ENCODE measurements around the gene RAB1B. TPM values are rescaled to one million over a fixed set of nuclear protein-coding genes. Genes with fewer than 3 reads are reported as not detected.

Gene RAB1B
- total RNA-seq, 1 experiment from 2014 or later: 380 TPM

DNA sequence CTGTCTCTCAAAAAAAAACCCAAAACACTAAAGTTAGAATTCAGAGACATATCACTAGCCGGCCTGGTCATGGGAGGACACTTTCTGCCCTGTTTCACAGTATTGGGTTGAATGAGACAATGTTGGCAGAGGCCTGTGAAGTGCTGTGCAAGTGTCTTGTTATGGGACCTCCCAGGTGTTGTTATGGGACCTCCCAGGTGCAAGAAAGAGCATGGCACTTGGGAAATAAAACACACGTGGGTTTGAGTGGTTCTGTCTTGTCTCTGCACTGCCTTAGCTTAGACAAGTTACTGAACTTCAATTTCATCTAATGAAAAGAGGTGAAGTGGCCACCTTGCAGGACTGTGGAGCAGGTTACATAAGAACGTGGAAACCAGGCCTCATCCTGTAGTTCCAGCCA, 28.9 kb upstream of the RAB1B start:
- intact Hi-C loops (cut with micrococcal nuclease): no loop called here
- H3K4me3 ChIP-seq (ENCODE audit: low read length): no peak overlapping the region
- no peak overlapping the region for H3K27ac ChIP-seq (ENCODE audit: low read length)
- no peaks in the 10 kb centered on the region for H3F3A ChIP-seq (ENCODE audit: low read length, unreplicated experiment)
- H3K27me3 ChIP-seq (ENCODE audit: low read length): no peaks in the 10 kb centered on the region
- H3K9me2 ChIP-seq (replicated peaks; ENCODE audit: low read length): no peaks in the 10 kb centered on the region
- H4K20me1 ChIP-seq (ENCODE audit: low read length): no peaks in the 10 kb centered on the region
- H3K9me3 ChIP-seq (ENCODE audit: low read length): no peaks in the 10 kb centered on the region
- no peak overlapping the region for H2AFZ ChIP-seq (ENCODE audit: low read length)
- TF ChIP-seq EZH2 (IDR thresholded peaks at IDR 0.05; ENCODE audit: low read length, unreplicated experiment) (no peak), EZH2phosphoT487 (IDR thresholded peaks at IDR 0.05; ENCODE audit: borderline replicate concordance, low read length) (no peak)
- TF ChIP-seq, protein P1, sequence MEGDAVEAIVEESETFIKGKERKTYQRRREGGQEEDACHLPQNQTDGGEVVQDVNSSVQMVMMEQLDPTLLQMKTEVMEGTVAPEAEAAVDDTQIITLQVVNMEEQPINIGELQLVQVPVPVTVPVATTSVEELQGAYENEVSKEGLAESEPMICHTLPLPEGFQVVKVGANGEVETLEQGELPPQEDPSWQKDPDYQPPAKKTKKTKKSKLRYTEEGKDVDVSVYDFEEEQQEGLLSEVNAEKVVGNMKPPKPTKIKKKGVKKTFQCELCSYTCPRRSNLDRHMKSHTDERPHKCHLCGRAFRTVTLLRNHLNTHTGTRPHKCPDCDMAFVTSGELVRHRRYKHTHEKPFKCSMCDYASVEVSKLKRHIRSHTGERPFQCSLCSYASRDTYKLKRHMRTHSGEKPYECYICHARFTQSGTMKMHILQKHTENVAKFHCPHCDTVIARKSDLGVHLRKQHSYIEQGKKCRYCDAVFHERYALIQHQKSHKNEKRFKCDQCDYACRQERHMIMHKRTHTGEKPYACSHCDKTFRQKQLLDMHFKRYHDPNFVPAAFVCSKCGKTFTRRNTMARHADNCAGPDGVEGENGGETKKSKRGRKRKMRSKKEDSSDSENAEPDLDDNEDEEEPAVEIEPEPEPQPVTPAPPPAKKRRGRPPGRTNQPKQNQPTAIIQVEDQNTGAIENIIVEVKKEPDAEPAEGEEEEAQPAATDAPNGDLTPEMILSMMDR (conservative IDR thresholded peaks at IDR 0.05; ENCODE audit: low read depth, low read length): no peak
- no peaks in the 10 kb centered on the region for H3K4me1 ChIP-seq (ENCODE audit: insufficient read depth, low read length)
- peaks cover 8% of the 10 kb centered on the region; the same call in 1 of the 2 replicates for H3K36me3 ChIP-seq (ENCODE audit: low read depth, low read length)
- ChIA-PET POLR2A (ENCODE audit: unreplicated experiment) (no interaction called here), CTCF (no interaction called here)
- H3K4me2 ChIP-seq (ENCODE audit: low read length): no peak overlapping the region
- no TSS peak for BruUV-seq (replicated peaks)
- DNase-seq: no peak
- H3K9ac ChIP-seq (ENCODE audit: low read length): no peak overlapping the region
- H3K79me2 ChIP-seq (ENCODE audit: low read length): no peaks in the 10 kb centered on the region
- no peak for ATAC-seq

DNA sequence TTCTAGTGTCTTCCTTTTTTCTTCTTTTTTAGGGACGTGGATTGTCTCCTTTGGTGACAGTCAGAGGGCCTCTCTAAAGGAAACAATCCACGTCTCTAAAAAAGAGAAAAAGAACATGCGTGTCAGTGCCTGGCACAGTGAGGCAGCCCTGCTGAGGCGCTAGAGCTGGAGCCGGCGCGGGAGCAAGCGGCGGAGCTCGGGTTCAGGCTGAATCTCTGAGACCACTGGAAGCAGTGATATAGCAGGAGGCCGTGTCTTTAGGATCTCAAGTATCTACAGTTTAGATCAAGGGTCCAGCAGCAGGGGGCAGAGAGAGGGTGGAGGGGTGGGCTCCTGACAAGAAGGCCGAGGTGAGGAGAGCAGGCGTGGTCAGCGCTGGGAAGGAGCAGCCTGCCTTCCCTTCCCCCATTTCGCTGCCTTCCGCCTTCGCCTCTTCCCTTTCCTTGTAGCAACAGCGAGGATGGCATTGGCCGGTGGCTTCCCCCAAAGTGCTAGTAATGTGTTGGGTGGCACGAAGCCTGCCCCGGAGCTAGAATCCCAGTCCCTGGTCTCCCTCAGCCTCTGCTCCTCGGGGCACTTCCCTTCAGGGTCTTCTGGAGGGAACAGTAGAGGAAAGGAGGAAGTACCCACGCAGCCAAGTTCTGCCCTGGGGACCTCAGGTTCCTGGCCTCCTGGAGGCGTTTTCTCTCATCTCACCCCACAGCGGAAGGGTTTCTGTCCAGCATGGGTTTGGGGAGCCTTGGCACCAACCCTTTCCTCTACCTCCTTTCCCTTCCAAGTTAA, 28.2 kb upstream of the RAB1B start:
- no peaks in the 10 kb centered on the region for H3K27me3 ChIP-seq (ENCODE audit: low read length)
- H3F3A ChIP-seq (ENCODE audit: low read length, unreplicated experiment): no peaks in the 10 kb centered on the region
- no TSS peak for BruUV-seq (replicated peaks)
- H3K27ac ChIP-seq (ENCODE audit: low read length): no peak overlapping the region
- H3K36me3 ChIP-seq (ENCODE audit: low read depth, low read length): peaks cover 8% of the 10 kb centered on the region; the same call in 1 of the 2 replicates
- H3K79me2 ChIP-seq (ENCODE audit: low read length): no peaks in the 10 kb centered on the region
- H3K4me1 ChIP-seq (ENCODE audit: insufficient read depth, low read length): no peaks in the 10 kb centered on the region
- ATAC-seq (no peak), DNase-seq (no peak)
- TF ChIP-seq, protein P1 (conservative IDR thresholded peaks at IDR 0.05; ENCODE audit: low read depth, low read length): no peak
- H3K4me3 ChIP-seq (ENCODE audit: low read length): no peak overlapping the region
- intact Hi-C loops (cut with micrococcal nuclease): no loop called here
- POLR2A ChIA-PET (ENCODE audit: unreplicated experiment): no interaction called here
- H4K20me1 ChIP-seq (ENCODE audit: low read length): no peaks in the 10 kb centered on the region
- H3K4me2 ChIP-seq (ENCODE audit: low read length): no peak overlapping the region
- no peaks in the 10 kb centered on the region for H3K9me2 ChIP-seq (replicated peaks; ENCODE audit: low read length)
- H2AFZ ChIP-seq (ENCODE audit: low read length): no peak overlapping the region
- no peaks in the 10 kb centered on the region for H3K9me3 ChIP-seq (ENCODE audit: low read length)
- CTCF ChIA-PET: no interaction called here
- H3K9ac ChIP-seq (ENCODE audit: low read length): no peak overlapping the region

DNA sequence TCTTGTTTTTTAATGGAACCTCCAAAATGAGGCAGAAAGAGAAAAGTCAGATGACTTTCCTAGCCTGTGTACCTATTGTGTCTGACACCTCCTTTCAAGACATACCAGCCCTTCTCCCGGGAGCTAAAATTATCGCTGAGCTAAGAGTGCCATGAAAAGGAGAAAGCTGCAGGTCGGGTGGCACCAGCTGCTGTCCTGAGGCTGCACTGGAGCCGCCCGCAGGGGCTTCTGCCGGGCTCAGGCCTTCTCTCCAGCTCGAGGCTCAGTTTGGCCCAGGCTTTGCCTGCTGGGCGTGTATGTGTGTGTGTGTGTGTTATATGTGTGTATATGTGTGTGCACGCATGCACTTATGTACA, 27.7 kb upstream of the RAB1B start:
- ChIA-PET POLR2A (ENCODE audit: unreplicated experiment) (no interaction called here), CTCF (no interaction called here)
- H3K27me3 ChIP-seq (ENCODE audit: low read length): no peaks in the 10 kb centered on the region
- H3K9me3 ChIP-seq (ENCODE audit: low read length): no peaks in the 10 kb centered on the region
- H2AFZ ChIP-seq (ENCODE audit: low read length): no peak overlapping the region
- no peaks in the 10 kb centered on the region for H3K9me2 ChIP-seq (replicated peaks; ENCODE audit: low read length)
- H3K9ac ChIP-seq (ENCODE audit: low read length): no peak overlapping the region
- no peaks in the 10 kb centered on the region for H3K79me2 ChIP-seq (ENCODE audit: low read length)
- H3K4me1 ChIP-seq (ENCODE audit: insufficient read depth, low read length): no peaks in the 10 kb centered on the region
- TF ChIP-seq, protein P1 (conservative IDR thresholded peaks at IDR 0.05; ENCODE audit: low read depth, low read length): no peak
- TF ChIP-seq EZH2phosphoT487 (IDR thresholded peaks at IDR 0.05; ENCODE audit: borderline replicate concordance, low read length): no peak
- TF ChIP-seq EZH2 (IDR thresholded peaks at IDR 0.05; ENCODE audit: low read length, unreplicated experiment): no peak
- BruUV-seq (replicated peaks): no TSS peak
- H3K4me2 ChIP-seq (ENCODE audit: low read length): no peak overlapping the region
- H3K4me3 ChIP-seq (ENCODE audit: low read length): no peak overlapping the region
- peaks cover 8% of the 10 kb centered on the region; the same call in 1 of the 2 replicates for H3K36me3 ChIP-seq (ENCODE audit: low read depth, low read length)
- no peaks in the 10 kb centered on the region for H3F3A ChIP-seq (ENCODE audit: low read length, unreplicated experiment)
- intact Hi-C loops (cut with micrococcal nuclease): no loop called here
- no peak overlapping the region for H3K27ac ChIP-seq (ENCODE audit: low read length)
- no peaks in the 10 kb centered on the region for H4K20me1 ChIP-seq (ENCODE audit: low read length)
- DNase-seq (no peak), ATAC-seq (no peak)

Data from PC-3 (cell line).